Mucosa of gallbladder (tissue), 1 donor: Measurements from ENCODE around the gene CTNND2. TPM values are rescaled to one million over a fixed set of nuclear protein-coding genes. Genes with fewer than 3 reads are reported as not detected.
A peak's percentile ranks its signal among the peaks of the same experiment; 100 is the strongest.

ENCODE experiments used
- DNase-seq: peaks from one replicate; pipeline ENCODE4 v3.0.0-alpha.2; 2020; ENCODE audit warnings: low spot score
- total RNA-seq: library from RNA; stranded (reverse); gene quantifications from one replicate; pipeline ENCODE4 v1.2.1, GENCODE V29; 2021
- donor health status: DM: no; HTN: no; CAD: no.

CTNND2 gene
- total RNA-seq, 1 donor from 2014 or later = 131 TPM

GRCh38 chr5:10987925-10988504 is 916.2 kb downstream of the CTNND2 start:
- DNase-seq = peak; percentile 56

GRCh38 chr5:10987276-10987924 is 916.8 kb downstream of the CTNND2 start:
- no peak for DNase-seq

GRCh38 chr5:10985721-10986110 is 918.5 kb downstream of the CTNND2 start:
- DNase-seq = no peak

- DNase-seq = no peak
Measured at GRCh38 chr5:10985091-10985720, 919.0 kb downstream of the CTNND2 start.

- no peak for DNase-seq
Measured at GRCh38 chr5:10984021-10984715, 920.1 kb downstream of the CTNND2 start.

- no peak for DNase-seq
Measured at GRCh38 chr5:10982626-10983025, 921.6 kb downstream of the CTNND2 start.

- DNase-seq = no peak
Measured at GRCh38 chr5:10981932-10982331, 922.3 kb downstream of the CTNND2 start.

- no peak for DNase-seq
Measured at GRCh38 chr5:10977011-10977410, 927.2 kb downstream of the CTNND2 start.

- DNase-seq = no peak
Measured at GRCh38 chr5:10975945-10976344, 928.3 kb downstream of the CTNND2 start.

- no peak for DNase-seq
Measured at GRCh38 chr5:10974850-10975249, 929.4 kb downstream of the CTNND2 start.

GRCh38 chr5:10973316-10973715 is 930.9 kb downstream of the CTNND2 start:
- DNase-seq = no peak

- DNase-seq = no peak
Measured at GRCh38 chr5:10969684-10970180, 934.5 kb downstream of the CTNND2 start.

- DNase-seq = no peak
Measured at GRCh38 chr5:10964806-10965205, 939.4 kb downstream of the CTNND2 start.

- no peak for DNase-seq
Measured at GRCh38 chr5:10958728-10959127, 945.5 kb downstream of the CTNND2 start.

GRCh38 chr5:10949856-10950630 is 954.2 kb downstream of the CTNND2 start:
- DNase-seq = no peak

GRCh38 chr5:10946050-10946449 is 958.2 kb downstream of the CTNND2 start:
- DNase-seq = no peak

- no peak for DNase-seq
Measured at GRCh38 chr5:10941900-10942299, 962.3 kb downstream of the CTNND2 start.

- no peak for DNase-seq
Measured at GRCh38 chr5:10936081-10936855, 968.0 kb downstream of the CTNND2 start.

- DNase-seq = no peak
Measured at GRCh38 chr5:10935536-10935935, 968.7 kb downstream of the CTNND2 start.

- DNase-seq = no peak
Measured at GRCh38 chr5:10934783-10935355, 969.4 kb downstream of the CTNND2 start.

GRCh38 chr5:10933121-10933520 is 971.1 kb downstream of the CTNND2 start:
- DNase-seq = no peak
